H9 (cell line): ENCODE results near the gene ITPR1. TPM values are rescaled to one million over a fixed set of nuclear protein-coding genes. Genes with fewer than 3 reads are reported as not detected.

ENCODE experiments used
- DNase-seq: peaks from one replicate; pipeline ENCODE4 v3.0.0-alpha.2; 2017
- H2AFZ ChIP-seq: one replicate; pipeline ENCODE4 v1.6.1; 2013; ENCODE audit warnings: mild to moderate bottlenecking, low read length, control low read depth, moderate library complexity
- H2AK5ac ChIP-seq: 2 replicates; pipeline ENCODE4 v1.6.1; 2013; ENCODE audit warnings: low read length, control low read depth, mixed read lengths; ENCODE audit not compliant: insufficient read length
- H2BK120ac ChIP-seq: one replicate; pipeline ENCODE4 v1.6.1; 2013; ENCODE audit warnings: low read depth, mild to moderate bottlenecking, low read length, control low read depth, inconsistent platforms; ENCODE audit not compliant: poor library complexity, severe bottlenecking
- H2BK12ac ChIP-seq: 2 replicates; pipeline ENCODE4 v1.6.1; 2013; ENCODE audit warnings: low read length, control low read depth, mixed read lengths, low read depth; ENCODE audit not compliant: insufficient read length
- H2BK15ac ChIP-seq: 2 replicates; pipeline ENCODE4 v1.6.1; 2013; ENCODE audit warnings: low read depth, low read length, control low read depth
- H2BK20ac ChIP-seq: one replicate; pipeline ENCODE4 v1.6.1; 2013; ENCODE audit warnings: low read depth, mild to moderate bottlenecking, low read length, control low read depth, inconsistent platforms; ENCODE audit not compliant: poor library complexity, severe bottlenecking
- H2BK5ac ChIP-seq: 2 replicates; pipeline ENCODE4 v1.6.1; 2013; ENCODE audit warnings: low read length, control low read depth, mixed read lengths; ENCODE audit not compliant: insufficient read length
- H3K14ac ChIP-seq: 2 replicates; pipeline ENCODE4 v1.6.1; 2013; ENCODE audit warnings: low read length, control low read depth; ENCODE audit not compliant: insufficient read depth
- H3K18ac ChIP-seq: 2 replicates; pipeline ENCODE4 v1.6.1; 2013; ENCODE audit warnings: low read depth, mild to moderate bottlenecking, mixed read lengths, low read length, control low read depth; ENCODE audit not compliant: insufficient read length
- H3K23ac ChIP-seq: 2 replicates; pipeline ENCODE4 v1.6.1; 2013; ENCODE audit warnings: low read length, control low read depth, mixed read lengths, low read depth; ENCODE audit not compliant: insufficient read length
- H3K23me2 ChIP-seq: 2 replicates; pipeline ENCODE4 v1.6.1; 2013; ENCODE audit warnings: low read depth, mild to moderate bottlenecking, mixed read lengths, low read length, control low read depth; ENCODE audit not compliant: insufficient read length, poor library complexity, severe bottlenecking
- H3K27ac ChIP-seq: 2 replicates; pipeline ENCODE4 v1.5.1; 2013; ENCODE audit warnings: low read length, control low read depth, mixed read lengths, low read depth; ENCODE audit not compliant: insufficient read length
- H3K27me3 ChIP-seq: 2 replicates; pipeline ENCODE4 v1.6.1; 2013; ENCODE audit warnings: low read length, control low read depth, inconsistent platforms; ENCODE audit not compliant: insufficient read depth
- H3K4ac ChIP-seq: 2 replicates; pipeline ENCODE4 v1.6.1; 2013; ENCODE audit warnings: low read depth, mild to moderate bottlenecking, control low read depth, inconsistent platforms, low read length, moderate library complexity
- H3K4me1 ChIP-seq: 2 replicates; pipeline ENCODE4 v1.6.1; 2013; ENCODE audit warnings: low read length, control low read depth, inconsistent platforms; ENCODE audit not compliant: insufficient read depth
- H3K4me2 ChIP-seq: 2 replicates; pipeline ENCODE4 v1.6.1; 2013; ENCODE audit warnings: low read length, control low read depth, mixed read lengths; ENCODE audit not compliant: insufficient read length, insufficient read depth
- H3K56ac ChIP-seq: 2 replicates; pipeline ENCODE4 v1.6.1; 2013; ENCODE audit warnings: low read depth, mild to moderate bottlenecking, mixed read lengths, low read length, control low read depth; ENCODE audit not compliant: insufficient read length
- H3K79me1 ChIP-seq: 2 replicates; pipeline ENCODE4 v1.6.1; 2013; ENCODE audit warnings: low read depth, mild to moderate bottlenecking, moderate library complexity, low read length, control low read depth, inconsistent platforms; ENCODE audit not compliant: insufficient read depth, poor library complexity, severe bottlenecking
- H3K79me2 ChIP-seq: 2 replicates; pipeline ENCODE4 v1.6.1; 2013; ENCODE audit warnings: low read length, control low read depth, inconsistent platforms; ENCODE audit not compliant: insufficient read depth
- H3K9ac ChIP-seq: 2 replicates; pipeline ENCODE4 v1.6.1; 2013; ENCODE audit warnings: low read length, control low read depth, mixed read lengths; ENCODE audit not compliant: insufficient read length; ENCODE audit errors: extremely low read depth
- H3K9me3 ChIP-seq: one replicate; pipeline ENCODE4 v1.6.1; 2013; ENCODE audit warnings: low read depth, low read length, inconsistent platforms; ENCODE audit not compliant: control insufficient read depth
- H3T11ph ChIP-seq: one replicate; pipeline ENCODE4 v1.6.1; 2013; ENCODE audit warnings: mild to moderate bottlenecking, low read length, control low read depth, inconsistent platforms
- H4K20me1 ChIP-seq: one replicate; pipeline ENCODE4 v1.6.1; 2013; ENCODE audit not compliant: control insufficient read depth, insufficient read length, insufficient read depth
- H4K5ac ChIP-seq: 2 replicates; pipeline ENCODE4 v1.6.1; 2013; ENCODE audit warnings: low read depth, mild to moderate bottlenecking, mixed read lengths, low read length, control low read depth; ENCODE audit not compliant: insufficient read length
- H4K8ac ChIP-seq: replicated peaks from 2 replicates; pipeline ENCODE4 v1.6.1; 2013; ENCODE audit warnings: low read length, control low read depth, mixed read lengths, low read depth; ENCODE audit not compliant: insufficient read length
- H4K91ac ChIP-seq: 2 replicates; pipeline ENCODE4 v1.6.1; 2013; ENCODE audit warnings: low read depth, mild to moderate bottlenecking, moderate library complexity, mixed read lengths, low read length, control low read depth; ENCODE audit not compliant: insufficient read length
- H3K27ac Mint-ChIP-seq, 3 experiments: 2 replicates in 2 of 3; 3 replicates in 1 of 3; pipeline ENCODE4 v1.8.0; 2020 to 2021; ENCODE audit warnings: mixed read lengths in 3 of 3, mild to moderate bottlenecking in 1 of 3, moderate library complexity in 1 of 3
- H3K27me3 Mint-ChIP-seq: 2 replicates; pipeline ENCODE4 v1.8.0; 2021; ENCODE audit warnings: low read depth, mild to moderate bottlenecking, moderate library complexity, mixed read lengths
- H3K36me3 Mint-ChIP-seq, 3 experiments: 2 replicates in 2 of 3; 3 replicates in 1 of 3; pipeline ENCODE4 v1.8.0; 2020 to 2021; ENCODE audit warnings: low read depth in 3 of 3, mixed read lengths in 3 of 3; ENCODE audit not compliant: insufficient read depth in 1 of 3
- H3K4me1 Mint-ChIP-seq, 2 experiments: 2 replicates each; pipeline ENCODE4 v1.8.0; 2020; ENCODE audit warnings: mixed read lengths in 2 of 2
- H3K4me3 Mint-ChIP-seq, 2 experiments: 2 replicates in 1 of 2; 3 replicates in 1 of 2; pipeline ENCODE4 v1.8.0; 2020 to 2021; ENCODE audit warnings: mild to moderate bottlenecking in 2 of 2, mixed read lengths in 2 of 2, moderate library complexity in 1 of 2
- H3K9me3 Mint-ChIP-seq, 2 experiments: 2 replicates in 1 of 2; 3 replicates in 1 of 2; pipeline ENCODE4 v1.8.0; 2020; ENCODE audit warnings: mild to moderate bottlenecking in 2 of 2, mixed read lengths in 2 of 2, moderate library complexity in 1 of 2
- CTCF ChIP-seq: fragments of 200-600 bp; sonication (generic); conservative IDR thresholded peaks from 3 replicates; pipeline ENCODE4 v1.8.0; 2021; ENCODE audit warnings: antibody characterized with exemption, mild to moderate bottlenecking
- WGBS: extraction: QIAGEN DNeasy Blood & Tissue Kit; methylation state at CpG from one replicate; pipeline ENCODE4 v1.1.7; 2013; ENCODE audit warnings: missing lambda C conversion rate, low lambda C conversion rate, mixed read lengths; ENCODE audit not compliant: insufficient read length; ENCODE audit errors: extremely low coverage; 5-methylcytosine and 5-hydroxymethylcytosine counted together
- total RNA-seq: library from RNA; stranded (reverse); gene quantifications from 2 replicates; pipeline ENCODE4 v1.2.1, GENCODE V29; 2021

ITPR1 gene
- total RNA-seq, 1 experiment from 2014 or later = 4.2 TPM

- H2AK5ac ChIP-seq = no peak overlapping the region
- H3K27me3 Mint-ChIP-seq = peaks cover 1% of the 10 kb centered on the region; the same call in 1 of the 2 replicates
- TF ChIP-seq CTCF = no peak
- no peaks in the 10 kb centered on the region for H3K27me3 ChIP-seq
- no peak overlapping the region for H2BK120ac ChIP-seq
- no peak overlapping the region for H3K23ac ChIP-seq
- peaks cover 20 to 25% (median 25%) of the 10 kb centered on the region in 3 experiments for H3K36me3 Mint-ChIP-seq
- no CpG with 5 or more reads among the region's 12 CpGs for WGBS
- DNase-seq = no peak
- no peak overlapping the region; a peak in 1 of 7 replicates for H3K27ac Mint-ChIP-seq
- H3K79me2 ChIP-seq = no peaks in the 10 kb centered on the region
- peaks cover 16 to 17% of the 10 kb centered on the region in 2 experiments for H3K9me3 Mint-ChIP-seq
- no peak overlapping the region for H2BK15ac ChIP-seq
- no peak overlapping the region for H2BK12ac ChIP-seq
- no peaks in the 10 kb centered on the region for H3K4me1 ChIP-seq
- H3K4me2 ChIP-seq = no peak overlapping the region
- H4K91ac ChIP-seq = no peak overlapping the region
- no peaks in the 10 kb centered on the region for H3K79me1 ChIP-seq
- H4K8ac ChIP-seq = no peak overlapping the region
- no peak overlapping the region for H3T11ph ChIP-seq
- no peaks in the 10 kb centered on the region for H3K9me3 ChIP-seq
- no peak overlapping the region for H3K4ac ChIP-seq
- no peak overlapping the region for H2BK20ac ChIP-seq
- H3K23me2 ChIP-seq = no peaks in the 10 kb centered on the region
- H2AFZ ChIP-seq = no peak overlapping the region
- no peaks in the 10 kb centered on the region for H4K20me1 ChIP-seq
- no peak overlapping the region for H2BK5ac ChIP-seq
- H3K18ac ChIP-seq = no peak overlapping the region
- H3K56ac ChIP-seq = no peak overlapping the region
- no peak overlapping the region for H3K4me3 Mint-ChIP-seq
- H3K27ac ChIP-seq = no peak overlapping the region
- H3K14ac ChIP-seq = no peak overlapping the region
- no peak overlapping the region for H3K9ac ChIP-seq
- H4K5ac ChIP-seq = no peak overlapping the region
- H3K4me1 Mint-ChIP-seq = peaks cover 5 to 6% of the 10 kb centered on the region in 2 experiments
Observed at GRCh38 chr3:4818986-4819693, 326.0 kb downstream of the ITPR1 start.
